Hematopoietic multipotent progenitor cell treated with erythropoietin and hydrocortisone succinate and interleukin-3 and kit ligand, for 8 days (in vitro differentiated cells): ENCODE measurements around the gene SMYD3.

Experiments used
- DNase-seq: peaks from one replicate; pipeline ENCODE4 v3.0.0-alpha.2; 2015

The SMYD3 gene

GRCh38 chr1:246515390-246516005 is 8.4 kb upstream of the SMYD3 start:
- DNase-seq = no peak

GRCh38 chr1:246513619-246514343 is 6.7 kb upstream of the SMYD3 start:
- DNase-seq = no peak

GRCh38 chr1:246513041-246513440 is 6.0 kb upstream of the SMYD3 start:
- no peak for DNase-seq

GRCh38 chr1:246512635-246513034 is 5.6 kb upstream of the SMYD3 start:
- no peak for DNase-seq

- DNase-seq = no peak
These were observed 5.2 kb upstream of the SMYD3 start for GRCh38 chr1:246512230-246512629.

- no peak for DNase-seq
These were observed 4.1 kb upstream of the SMYD3 start for GRCh38 chr1:246511203-246511602.

- no peak for DNase-seq
These were observed 3.3 kb upstream of the SMYD3 start for GRCh38 chr1:246510147-246511030.

- DNase-seq = no peak
These were observed 2.0 kb upstream of the SMYD3 start for GRCh38 chr1:246508897-246509688.

GRCh38 chr1:246506367-246506673 is 759 bp downstream of the SMYD3 start:
- no peak for DNase-seq

GRCh38 chr1:246503341-246503740 is 3.7 kb downstream of the SMYD3 start:
- DNase-seq = no peak

- DNase-seq = peak; percentile 89
These were observed 9.7 kb downstream of the SMYD3 start for GRCh38 chr1:246497331-246497915.

- peak; percentile 75 for DNase-seq
These were observed 14.4 kb downstream of the SMYD3 start for GRCh38 chr1:246492611-246493245.

- no peak for DNase-seq
These were observed 15.5 kb downstream of the SMYD3 start for GRCh38 chr1:246491551-246492053.

- DNase-seq = no peak
These were observed 18.4 kb downstream of the SMYD3 start for GRCh38 chr1:246488674-246489073.

GRCh38 chr1:246483569-246483933 is 23.5 kb downstream of the SMYD3 start:
- no peak for DNase-seq

- DNase-seq = no peak
These were observed 24.1 kb downstream of the SMYD3 start for GRCh38 chr1:246482805-246483568.

- no peak for DNase-seq
These were observed 28.0 kb downstream of the SMYD3 start for GRCh38 chr1:246479061-246479460.

GRCh38 chr1:246477634-246478033 is 29.4 kb downstream of the SMYD3 start:
- no peak for DNase-seq

GRCh38 chr1:246476771-246477170 is 30.3 kb downstream of the SMYD3 start:
- DNase-seq = no peak

- DNase-seq = no peak
These were observed 35.4 kb downstream of the SMYD3 start for GRCh38 chr1:246471688-246472087.

GRCh38 chr1:246470585-246470984 is 36.5 kb downstream of the SMYD3 start:
- no peak for DNase-seq
